Measurements from ENCODE around the gene ATOSB.
A peak's percentile ranks its signal among the peaks of the same experiment; 100 is the strongest.
"Not testable (repeated sequence)": the region's sequence is repeated elsewhere in the genome, so short reads cannot be mapped to it uniquely, and the experiment has no call there.

The ATOSB gene, protein sequence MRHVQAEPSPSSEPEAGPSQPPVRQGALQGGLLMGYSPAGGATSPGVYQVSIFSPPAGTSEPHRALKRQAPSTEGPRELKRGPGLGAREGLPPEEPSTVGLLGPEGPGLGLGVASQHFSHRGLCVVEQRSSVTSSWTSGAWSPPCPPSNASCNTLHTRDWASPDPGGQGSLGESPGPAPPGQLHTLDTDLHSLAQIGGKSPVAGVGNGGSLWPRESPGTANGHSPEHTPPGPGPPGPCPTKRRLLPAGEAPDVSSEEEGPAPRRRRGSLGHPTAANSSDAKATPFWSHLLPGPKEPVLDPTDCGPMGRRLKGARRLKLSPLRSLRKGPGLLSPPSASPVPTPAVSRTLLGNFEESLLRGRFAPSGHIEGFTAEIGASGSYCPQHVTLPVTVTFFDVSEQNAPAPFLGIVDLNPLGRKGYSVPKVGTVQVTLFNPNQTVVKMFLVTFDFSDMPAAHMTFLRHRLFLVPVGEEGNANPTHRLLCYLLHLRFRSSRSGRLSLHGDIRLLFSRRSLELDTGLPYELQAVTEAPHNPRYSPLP

DNA sequence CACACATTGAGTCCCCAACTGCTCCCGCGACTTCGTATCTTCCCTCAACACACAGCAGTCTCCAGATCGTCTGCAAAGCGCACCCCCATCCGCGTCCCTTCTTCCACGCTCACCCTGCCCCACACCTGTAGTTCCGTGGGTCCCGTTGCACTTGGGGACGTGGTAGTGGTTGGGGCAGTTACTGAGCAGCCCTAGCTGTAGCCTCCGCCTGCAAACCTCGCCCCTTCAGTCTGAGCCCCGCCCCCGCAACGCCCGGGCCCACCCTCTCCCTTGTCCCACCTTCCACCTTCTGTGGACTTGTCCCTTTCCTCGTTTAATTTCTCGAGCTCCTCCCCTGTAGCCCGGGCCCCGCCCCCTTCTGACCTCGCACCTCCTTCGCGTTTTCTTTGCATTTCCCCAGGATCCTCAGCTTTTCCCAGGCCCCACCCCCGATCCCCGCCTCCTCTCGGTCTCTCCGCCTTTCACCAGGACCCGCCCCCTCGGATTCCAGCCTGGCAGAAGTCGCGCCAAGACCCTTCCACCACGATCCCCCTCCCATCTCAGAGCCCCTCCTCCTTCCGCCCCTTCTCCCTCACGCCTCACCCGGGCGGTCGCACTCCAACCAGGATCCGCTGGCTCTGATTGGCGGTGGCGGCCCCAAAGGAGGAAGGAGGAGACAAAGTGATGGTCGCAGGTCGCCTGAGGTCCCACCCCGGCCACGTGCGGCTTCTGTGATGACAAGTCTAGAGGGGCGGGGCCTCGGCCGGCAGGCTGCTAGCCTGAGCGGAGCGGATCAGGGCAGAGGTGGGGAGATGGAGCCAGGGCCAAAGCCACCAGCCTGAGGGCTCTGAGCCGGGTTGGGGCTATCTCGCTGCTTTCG lies at the start of gene ATOSB:
Gene ATOSB, minus strand, starts transcription at position 183 of the 859 bp plus-strand sequence. CDS start 7,588 bp downstream, outside the sequence.
- DNase-seq, result peak; percentile 86

DNA sequence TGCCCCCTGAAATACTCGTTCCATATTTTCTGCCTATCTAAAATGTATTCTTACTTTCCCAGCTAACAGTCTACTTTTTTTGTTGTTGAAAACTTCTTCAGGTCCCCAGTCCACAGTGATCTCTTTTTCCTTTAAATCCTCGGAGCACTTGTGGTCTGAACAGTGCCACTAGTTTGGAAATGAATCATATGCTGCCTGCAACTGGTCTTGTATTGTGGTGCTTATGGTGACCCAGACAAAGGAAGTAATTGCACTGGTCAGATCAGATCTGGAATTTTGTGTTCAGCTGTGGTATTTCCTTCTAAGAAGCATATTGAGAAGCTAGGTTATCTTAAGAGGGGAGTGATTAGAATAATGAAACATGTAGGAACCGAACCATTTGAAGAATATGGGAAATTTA lies 49.0 kb upstream of the ATOSB start:
- no peak for DNase-seq

DNA sequence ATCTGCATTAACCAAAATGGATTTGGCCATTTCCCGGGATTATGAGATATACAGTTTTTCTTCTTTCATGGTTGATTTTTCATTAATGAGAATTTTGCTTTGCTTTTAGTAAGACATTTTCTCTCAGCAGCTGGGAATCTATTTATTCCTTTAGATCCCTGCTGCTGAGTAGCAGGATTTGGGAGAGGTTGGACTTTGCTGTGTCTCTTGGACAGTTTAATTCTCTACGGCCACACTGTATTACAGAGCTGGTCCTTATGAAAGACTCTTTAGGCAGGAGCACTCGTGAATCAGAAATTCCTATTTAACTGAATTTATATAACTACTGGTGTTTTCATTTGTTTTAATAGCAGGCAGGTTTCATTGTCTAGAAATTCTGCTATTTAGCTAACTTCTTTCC lies 47.8 kb upstream of the ATOSB start:
- no peak for DNase-seq

DNA sequence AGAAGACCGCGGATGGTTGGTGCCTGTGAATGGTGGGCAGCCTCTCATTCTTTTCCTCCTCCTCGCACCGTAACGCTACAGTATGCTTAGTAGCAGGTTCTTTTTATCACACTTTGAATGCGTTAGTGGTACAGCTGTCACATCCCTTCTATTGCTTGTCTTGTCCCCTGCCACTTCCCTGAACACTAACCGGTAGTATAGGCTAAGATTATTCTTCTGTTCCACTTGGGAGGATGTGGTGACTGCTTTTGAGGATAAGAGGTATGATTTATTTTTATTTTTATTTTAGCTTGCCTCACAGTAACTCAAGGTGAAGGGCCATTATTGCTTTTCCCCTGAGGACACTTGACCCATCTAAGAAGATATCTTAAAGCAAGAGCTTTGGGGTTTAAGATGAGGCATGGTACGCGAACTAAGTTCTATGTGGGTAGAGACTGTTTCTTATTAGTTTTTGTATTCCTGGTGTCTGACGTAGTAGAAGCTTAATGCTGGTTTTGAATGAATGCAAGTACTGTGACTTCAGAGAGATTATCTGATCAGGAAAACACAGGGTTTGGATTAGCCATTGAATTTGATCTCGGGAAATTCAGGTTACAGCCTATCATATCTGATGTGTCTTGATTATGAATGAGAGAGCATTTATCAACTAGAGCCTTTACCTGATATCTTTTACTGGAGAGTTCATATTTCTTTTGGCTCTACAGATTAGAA lies 47.1 kb upstream of the ATOSB start:
- DNase-seq, result no peak

DNA sequence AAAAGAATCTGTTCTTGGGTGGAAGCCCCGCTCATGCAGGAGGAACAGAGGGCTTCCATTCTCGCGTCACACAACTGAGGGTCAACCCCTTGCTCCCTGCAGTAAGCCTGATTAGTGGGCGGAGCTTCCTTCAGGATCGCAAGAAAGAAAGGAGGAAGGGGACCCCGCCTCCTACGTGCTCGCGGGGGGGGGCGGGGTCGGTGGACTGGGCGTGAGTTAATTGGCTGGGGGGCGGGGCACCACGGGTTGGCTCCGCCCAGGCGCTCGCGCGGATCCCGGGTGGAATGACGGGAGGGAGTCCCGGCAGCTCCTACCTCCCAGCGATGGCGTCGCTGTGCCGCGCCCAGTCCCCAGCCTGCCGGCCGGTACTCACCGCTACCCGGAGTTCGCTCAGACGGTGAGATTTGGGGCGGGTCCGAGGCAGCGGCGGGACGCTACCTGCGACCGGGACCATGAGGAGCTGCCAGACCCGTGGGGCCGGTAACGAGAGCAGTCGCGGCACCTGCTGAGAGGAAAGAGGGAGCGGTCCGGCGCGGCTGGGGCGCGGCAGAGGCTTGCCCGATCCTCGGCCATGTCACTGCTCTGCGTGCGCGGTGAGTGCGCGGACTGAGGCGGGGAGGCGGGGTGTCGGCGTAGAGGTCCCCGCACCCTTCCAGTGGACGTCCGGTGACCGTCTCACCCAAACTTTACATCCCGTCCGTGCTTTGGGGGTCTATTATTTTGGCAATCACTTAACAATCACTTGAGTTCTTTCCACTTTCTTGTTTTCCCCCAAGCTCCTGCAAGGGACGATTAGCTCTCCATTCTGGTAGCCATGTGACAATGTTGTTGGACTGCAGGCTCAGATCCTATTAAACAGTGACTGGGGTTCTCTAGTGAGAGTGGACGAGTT lies 46.3 kb upstream of the ATOSB start, which contains the start of gene UNC13B:
Gene UNC13B, plus strand, starts transcription at position 297 of the 892 bp plus-strand sequence. Its CDS starts 275 bp downstream, at position 572.
- DNase-seq, result peak; percentile 81

DNA sequence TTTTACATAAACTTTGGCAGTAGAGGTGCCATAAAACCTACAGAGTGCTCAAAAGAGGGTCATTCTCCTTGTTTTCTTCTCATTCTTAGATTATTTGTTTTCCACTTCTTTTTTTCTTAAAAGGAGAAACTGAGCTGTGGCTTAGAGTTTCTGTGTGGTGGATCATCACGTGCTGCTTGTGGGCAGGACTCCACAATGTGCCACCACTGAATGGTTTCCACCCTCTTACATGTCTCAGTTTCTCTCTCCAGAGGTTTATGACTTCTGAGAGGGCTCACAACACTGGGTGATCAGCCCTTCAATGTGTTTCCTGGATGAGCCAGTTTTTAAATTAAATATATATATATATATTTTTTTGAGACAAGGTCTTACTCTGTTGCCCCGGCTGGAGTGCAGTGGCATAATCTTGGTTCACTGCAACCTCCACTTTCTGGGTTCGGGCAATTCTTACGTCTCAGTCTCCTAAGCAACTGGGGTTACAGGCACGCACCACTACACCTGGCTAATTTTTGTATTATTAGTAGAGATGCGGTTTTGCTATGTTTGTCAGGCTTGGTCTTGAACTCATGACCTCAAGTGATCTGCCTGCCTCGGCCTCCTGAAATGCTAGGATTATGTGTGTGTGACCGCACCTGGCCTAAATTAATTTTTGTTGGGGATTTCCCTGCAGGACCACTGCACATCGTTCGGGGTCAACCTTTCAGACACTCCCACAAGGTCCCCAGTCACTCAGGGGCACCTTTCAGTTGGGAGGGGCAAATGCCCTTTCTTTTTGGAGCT lies 43.0 kb upstream of the ATOSB start:
- no peak for DNase-seq

DNA sequence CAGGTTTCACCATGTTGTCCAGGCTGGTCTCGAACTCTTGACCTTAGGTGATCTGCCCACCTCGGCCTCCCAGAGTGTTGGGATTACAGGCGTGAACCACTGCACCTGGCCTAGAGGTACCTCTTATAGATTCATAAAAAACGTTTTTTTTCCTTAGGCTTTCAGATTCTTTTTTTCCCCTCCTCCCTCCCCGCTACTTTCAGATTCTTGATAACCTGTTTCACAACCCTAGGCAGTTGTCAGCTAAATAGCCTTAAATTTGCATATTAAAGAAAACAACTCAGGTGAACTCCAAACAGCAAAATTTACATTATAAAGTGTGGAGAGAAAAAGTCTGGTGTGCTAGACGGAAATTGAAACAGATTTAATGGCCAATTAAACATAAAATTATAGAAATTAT lies 42.2 kb upstream of the ATOSB start:
- not testable (repeated sequence) for DNase-seq

DNA sequence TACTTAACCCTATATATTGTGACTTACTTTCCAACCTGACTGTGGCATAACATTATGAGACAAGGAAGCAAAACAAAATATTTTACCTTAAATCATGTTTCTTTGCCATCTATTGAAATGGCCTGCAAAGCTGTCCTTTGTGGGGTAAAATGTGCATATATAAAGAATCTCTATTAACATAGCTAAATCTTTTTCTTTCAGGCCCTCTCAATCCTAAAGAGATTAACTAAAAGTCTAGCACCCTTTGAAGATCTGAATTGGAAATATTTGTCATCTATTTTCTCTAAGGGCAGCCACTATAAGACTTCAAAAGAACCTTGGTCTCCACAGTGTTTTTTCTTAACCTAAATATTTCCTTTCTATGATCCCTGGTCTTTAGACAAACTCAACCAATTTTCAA lies 41.1 kb upstream of the ATOSB start:
- no peak for DNase-seq

DNA sequence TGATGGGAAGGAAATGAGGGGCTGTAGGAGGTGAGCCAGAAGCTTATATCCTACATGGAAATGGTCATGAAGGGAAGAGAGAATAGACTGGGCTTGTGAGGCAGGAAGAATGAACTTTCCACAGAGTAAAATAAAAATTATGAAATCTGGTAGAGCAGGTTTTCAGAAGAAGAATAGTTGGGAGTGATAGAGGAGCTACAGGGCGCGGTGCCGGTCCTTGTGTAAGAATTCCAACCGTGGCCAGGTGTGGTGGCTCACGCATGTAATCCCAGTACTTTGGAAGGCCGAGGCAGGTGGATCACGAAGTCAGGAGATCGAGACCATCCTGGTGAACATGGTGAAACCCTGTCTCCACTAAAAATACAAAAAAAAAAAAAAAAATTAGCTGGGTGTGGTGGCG lies 37.3 kb upstream of the ATOSB start:
- DNase-seq, result no peak

DNA sequence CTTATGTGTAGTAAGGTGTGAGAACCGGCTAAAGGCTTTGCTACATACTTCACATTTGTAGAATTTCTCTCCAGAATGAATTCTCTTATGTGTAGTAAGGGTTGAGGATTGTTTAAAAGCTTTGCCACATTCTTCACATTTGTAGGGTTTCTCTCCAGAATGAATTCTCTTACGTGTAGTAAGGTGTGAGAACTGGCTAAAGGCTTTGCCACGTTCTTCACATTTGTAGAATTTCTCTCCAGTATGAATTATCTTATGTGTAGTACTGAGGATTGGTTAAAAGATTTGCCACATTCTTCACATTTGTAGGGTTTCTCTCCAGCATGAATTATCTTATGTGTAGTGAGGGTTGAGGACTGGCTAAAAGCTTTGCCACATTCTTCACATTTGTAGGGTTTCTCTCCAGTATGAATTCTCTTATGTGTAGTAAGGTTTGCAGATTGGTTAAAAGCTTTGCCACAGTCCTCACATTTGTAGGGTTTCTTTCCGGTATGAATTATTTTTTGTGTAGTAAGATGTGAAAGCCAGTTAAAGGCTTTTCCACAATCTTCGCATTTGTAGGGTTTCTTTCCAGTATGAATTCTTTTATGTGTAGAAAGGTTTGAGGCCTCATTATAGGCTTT lies 32.4 kb upstream of the ATOSB start:
- DNase-seq, result not testable (repeated sequence)

DNA sequence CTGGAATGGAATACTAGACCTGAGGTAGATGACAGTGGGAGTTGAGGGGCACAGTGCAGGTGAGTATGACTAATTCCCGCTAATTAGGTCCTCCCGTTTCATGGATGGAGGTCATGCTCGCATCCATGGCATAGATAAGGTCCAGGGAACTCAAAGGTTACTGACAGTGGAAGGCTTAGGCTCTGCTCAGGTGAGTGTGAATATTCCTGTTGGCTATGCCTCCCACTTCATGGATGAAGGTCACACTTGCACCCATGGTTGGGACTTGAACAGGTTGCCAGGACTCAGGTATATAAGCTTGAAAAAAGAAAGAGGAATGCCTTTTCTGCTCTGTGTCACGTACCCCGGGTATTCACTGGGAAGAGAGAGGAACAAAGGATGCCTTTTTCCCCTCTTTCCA lies 26.4 kb upstream of the ATOSB start:
- DNase-seq, result no peak

DNA sequence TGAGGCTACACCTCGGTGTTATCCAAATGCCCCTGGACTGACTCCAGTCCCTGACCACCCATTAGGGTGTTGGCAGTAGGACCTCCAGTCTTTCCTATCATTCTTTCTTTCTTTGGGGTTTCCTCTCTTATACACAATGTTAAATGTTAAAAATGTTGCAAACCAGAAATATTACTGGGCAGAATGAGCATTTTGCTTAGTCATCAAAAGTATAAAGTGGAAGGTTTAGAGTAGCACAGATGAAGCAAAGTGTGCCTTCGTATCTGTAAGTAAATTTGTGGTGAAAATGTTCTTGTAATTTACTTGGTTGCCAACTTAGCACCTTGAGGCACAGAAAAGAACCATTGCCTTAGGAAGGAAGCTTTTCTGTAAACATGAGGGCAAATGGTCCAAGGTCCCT lies 24.4 kb upstream of the ATOSB start:
- DNase-seq, result no peak

DNA sequence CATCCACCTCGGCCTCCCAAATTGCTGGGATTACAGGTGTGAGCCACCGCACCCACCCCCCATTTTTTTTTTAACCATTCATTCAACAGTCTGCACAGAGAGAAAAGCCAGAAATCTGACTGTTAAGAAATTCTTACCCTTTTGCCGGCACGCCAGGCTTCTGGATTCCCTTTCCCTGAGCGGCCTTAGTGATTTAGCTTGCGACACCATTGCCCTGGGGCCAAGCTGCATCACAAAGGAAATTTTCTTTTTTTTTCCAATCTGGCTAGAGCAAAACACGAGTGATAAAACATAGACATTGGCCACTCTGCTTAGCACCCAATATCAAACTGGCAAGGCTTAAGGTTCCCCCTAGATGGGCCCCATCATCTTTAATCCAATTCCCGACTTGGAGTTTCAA lies 21.2 kb upstream of the ATOSB start:
- no peak for DNase-seq

DNA sequence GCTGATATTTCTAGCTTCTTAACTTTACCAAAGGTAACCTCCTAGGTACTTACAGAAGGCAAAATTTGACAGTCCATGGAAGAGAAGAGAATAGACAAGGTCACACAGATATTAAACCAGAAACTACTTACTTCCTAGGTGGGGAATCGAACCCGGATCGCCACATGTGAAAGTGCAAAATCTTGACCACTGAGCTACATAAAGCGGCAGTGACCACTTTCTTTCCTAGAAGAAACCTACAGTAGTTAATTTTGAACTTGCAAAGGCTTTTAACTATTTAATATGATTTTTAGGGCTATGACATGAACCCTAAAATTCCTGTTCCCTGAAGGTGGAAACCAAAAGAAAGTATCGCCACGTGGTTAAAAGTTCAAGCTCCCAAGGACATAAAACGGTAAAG lies 20.3 kb upstream of the ATOSB start:
- DNase-seq, result no peak

DNA sequence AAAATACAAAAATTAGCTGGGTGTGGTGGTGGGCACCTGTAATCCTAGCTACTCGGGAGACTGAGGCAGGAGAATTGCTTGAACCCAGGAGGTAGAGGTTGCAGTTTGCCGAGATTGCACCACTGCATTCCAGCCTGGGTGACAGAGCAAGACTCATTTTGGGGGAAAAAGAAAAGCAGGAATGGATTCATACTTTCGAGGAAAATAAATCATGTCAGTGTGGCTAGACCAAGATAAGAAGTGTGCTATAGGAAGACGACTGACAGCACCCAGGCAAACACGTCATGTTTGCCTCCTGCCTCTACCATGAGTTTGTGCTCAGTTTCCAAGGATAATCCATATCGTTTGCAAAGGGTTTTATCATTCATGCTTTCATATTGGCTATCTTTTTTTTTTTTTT lies 19.3 kb upstream of the ATOSB start:
- DNase-seq, result no peak

DNA sequence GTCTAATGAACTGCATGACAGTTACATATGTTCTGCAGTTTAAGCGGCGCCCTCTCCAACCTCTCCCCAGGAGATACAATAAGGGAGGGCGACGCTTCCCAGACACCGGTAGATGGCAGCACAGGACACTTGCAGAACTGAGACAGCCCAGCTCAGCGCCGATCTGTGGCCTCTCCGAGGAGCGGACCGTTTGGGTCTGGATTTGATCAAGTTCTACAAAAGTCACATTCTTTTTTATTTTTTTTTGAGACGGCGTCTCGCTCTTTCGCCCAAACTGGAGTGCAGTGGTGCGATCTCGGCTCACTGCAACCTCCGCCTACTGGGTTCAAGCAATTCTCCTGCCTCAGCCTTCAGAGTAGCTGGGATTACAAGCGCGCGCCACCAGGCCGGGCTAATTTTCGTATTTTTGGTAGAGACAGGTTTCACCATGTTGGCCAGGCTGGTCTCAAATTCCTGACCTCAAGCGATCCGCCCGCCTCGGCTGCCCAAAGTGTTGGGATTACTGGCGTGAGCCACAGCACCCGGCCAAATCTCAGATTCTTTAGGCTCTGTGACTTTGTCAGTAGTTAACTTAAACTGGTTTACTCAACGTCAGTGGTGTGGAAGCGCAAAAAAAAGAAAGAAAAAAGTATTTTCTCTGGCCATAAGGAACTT lies 1.4 kb upstream of the ATOSB start:
- DNase-seq, result peak; percentile 74

DNA sequence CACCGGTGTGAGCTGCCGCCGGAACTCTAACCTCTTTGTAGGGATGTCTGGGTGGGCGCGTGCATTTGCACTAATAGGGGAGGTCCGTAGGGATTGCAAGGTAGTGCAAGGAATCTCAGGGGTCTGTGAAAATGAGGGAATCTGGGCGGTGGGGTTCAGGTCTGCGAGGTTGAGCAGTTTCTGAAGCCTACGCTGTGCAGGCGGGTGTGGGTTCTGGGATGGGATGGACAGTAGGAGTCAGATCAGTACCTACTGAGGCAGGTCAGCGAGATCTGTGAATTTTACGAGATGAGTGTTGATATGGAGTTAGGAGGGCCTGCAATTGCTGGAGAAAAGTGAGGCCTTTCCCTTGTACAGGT lies 856 bp upstream of the ATOSB start:
- DNase-seq, result no peak

DNA sequence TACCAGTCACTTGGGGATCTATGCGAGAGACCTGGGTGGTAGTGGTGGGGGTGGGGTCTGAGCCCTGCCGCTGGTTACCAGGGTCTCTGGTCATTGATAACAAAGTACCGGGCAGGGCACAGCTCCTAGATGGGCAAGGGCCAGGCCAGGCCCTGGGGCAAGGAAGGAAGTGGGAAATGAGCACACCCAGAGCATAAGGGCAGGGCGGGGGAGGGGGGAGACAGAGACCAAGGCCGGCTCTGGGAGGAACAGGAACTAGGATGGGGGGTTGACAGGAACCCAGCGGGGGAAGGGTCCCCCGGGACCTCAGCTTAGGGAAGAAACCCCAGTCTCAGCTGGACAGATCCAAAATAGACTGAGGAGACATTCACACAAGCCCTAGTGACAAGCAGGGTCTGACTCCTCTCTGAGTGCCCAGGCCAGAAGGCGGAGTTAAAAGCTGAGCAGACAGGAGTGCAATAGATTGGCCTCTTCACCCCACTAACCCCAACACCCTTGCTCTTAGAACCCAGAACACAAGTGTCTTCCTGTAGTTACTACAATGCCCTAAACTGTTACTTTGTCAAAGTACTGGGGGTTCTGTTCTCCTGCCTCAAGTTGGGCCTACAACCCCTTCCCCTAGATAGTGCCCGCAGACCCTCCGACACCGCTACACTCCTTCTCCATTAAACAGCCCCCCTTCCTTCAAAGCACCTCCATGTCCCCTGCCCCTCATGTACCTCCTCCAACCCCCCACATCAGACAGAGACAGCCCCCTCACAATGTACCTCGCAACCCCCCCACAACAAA lies 628 bp downstream of the ATOSB start:
- DNase-seq, result no peak

DNA sequence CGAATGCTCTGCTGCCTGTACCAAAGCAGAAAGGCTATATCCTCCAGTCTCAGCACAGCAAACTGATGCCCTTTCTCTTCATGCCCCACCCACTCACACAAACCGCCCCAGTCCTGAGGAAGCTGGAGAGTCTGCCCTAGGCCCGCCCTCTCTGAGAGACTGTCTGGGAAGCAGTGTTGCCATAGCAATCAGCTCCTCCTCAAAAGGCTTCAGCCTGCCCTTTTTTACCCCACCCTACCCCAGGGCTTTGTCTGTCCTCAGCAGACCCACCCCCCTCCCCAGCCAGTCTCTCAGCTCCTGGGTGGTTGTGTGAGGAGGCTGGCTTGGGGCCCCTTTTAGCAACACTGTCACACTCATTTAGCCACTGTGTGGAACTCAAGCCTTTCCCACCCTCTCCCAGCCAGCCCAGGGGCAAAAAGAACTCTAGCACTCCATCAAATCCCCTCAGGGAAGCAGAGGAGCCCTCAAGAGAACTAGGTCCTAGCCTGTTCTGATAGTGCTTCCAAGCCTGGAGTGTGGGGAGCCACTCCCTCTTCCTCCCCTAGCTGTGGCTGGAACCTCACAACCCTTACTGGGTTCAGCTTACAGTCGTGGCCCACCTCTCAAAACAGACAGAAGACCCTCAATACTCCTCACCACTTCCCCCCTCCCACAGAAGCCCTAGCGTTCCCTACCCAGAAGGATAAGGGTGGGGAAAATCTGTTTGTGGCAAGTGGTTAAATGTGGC lies 1.4 kb downstream of the ATOSB start:
- DNase-seq, result peak; percentile 40
